ENCODE measurements around the gene AKNAD1. TPM values are rescaled to one million over a fixed set of nuclear protein-coding genes. Genes with fewer than 3 reads are reported as not detected.
A peak's percentile ranks its signal among the peaks of the same experiment; 100 is the strongest.

AKNAD1 gene
- total RNA-seq, 1 donor from 2014 or later, result under 0.01 TPM

DNA sequence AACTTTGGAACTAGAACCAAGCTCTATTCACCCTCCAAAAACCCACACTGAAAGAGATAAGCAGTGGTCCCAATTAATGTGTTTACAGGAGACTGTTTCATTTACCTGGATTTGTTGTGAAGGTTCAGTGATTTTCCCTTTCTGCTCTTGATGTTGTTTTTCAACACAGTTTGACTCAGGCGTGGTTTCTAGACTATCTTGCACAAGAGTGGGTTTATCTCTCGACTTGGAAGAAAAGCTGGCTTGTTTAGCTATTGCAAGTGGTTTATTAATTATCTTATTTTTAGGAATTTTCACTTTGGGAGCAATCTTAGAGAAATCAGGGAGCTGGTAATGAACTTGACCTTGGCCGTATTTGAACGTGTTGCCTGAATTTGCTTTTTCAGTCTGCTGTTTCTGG, 5.3 kb downstream of the AKNAD1 start:
- no peaks in the 10 kb centered on the region for H3K27me3 ChIP-seq (ENCODE audit: control insufficient read depth in 3 of 3, insufficient read depth in 3 of 3, low read length in 3 of 3)
- no peak overlapping the region for H3K4me3 ChIP-seq (ENCODE audit: low read length in 3 of 3)
- H3K9ac ChIP-seq (ENCODE audit: low read depth in 1 of 3, low read length in 3 of 3), result peak overlapping the region in 1 of 3 donors; percentile 23
- H3K9me3 ChIP-seq (ENCODE audit: control insufficient read depth in 3 of 3, low read length in 3 of 3), result no peaks in the 10 kb centered on the region
- no peaks in the 10 kb centered on the region for H3K36me3 ChIP-seq (ENCODE audit: control insufficient read depth in 3 of 3, insufficient read depth in 3 of 3, low read length in 3 of 3)
- H3K27ac ChIP-seq (ENCODE audit: low read depth, low read length), result peak overlapping the region; percentile 36
- H3K4me1 ChIP-seq (ENCODE audit: control insufficient read depth in 3 of 3, insufficient read depth in 3 of 3, low read length in 3 of 3), result no peaks in the 10 kb centered on the region

DNA sequence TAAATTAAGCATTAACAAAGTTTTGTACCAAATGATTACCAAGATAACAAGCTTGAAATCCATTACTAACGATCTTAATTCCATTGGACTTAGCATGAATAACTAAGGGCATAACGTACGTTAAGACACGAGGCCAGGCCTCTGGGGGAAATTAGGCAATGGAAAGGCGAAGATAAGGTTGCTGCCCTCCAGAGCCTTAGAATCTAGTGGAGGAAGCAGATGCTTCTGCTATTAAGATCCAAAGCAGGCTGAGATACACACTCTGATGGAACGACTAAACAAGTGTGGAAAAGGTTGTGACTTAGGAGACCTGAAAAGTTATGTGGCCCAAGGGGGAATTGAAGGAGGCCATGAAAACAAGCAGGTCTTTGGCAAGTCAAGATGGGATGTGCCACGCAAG, 6.0 kb downstream of the AKNAD1 start:
- no peaks in the 10 kb centered on the region for H3K27me3 ChIP-seq (ENCODE audit: control insufficient read depth in 3 of 3, insufficient read depth in 3 of 3, low read length in 3 of 3)
- H3K27ac ChIP-seq (ENCODE audit: low read depth, low read length), result no peak overlapping the region
- H3K9ac ChIP-seq (ENCODE audit: low read depth in 1 of 3, low read length in 3 of 3), result no peak overlapping the region
- H3K4me1 ChIP-seq (ENCODE audit: control insufficient read depth in 3 of 3, insufficient read depth in 3 of 3, low read length in 3 of 3), result no peaks in the 10 kb centered on the region
- no peaks in the 10 kb centered on the region for H3K9me3 ChIP-seq (ENCODE audit: control insufficient read depth in 3 of 3, low read length in 3 of 3)
- H3K36me3 ChIP-seq (ENCODE audit: control insufficient read depth in 3 of 3, insufficient read depth in 3 of 3, low read length in 3 of 3), result no peaks in the 10 kb centered on the region
- H3K4me3 ChIP-seq (ENCODE audit: low read length in 3 of 3), result no peak overlapping the region

DNA sequence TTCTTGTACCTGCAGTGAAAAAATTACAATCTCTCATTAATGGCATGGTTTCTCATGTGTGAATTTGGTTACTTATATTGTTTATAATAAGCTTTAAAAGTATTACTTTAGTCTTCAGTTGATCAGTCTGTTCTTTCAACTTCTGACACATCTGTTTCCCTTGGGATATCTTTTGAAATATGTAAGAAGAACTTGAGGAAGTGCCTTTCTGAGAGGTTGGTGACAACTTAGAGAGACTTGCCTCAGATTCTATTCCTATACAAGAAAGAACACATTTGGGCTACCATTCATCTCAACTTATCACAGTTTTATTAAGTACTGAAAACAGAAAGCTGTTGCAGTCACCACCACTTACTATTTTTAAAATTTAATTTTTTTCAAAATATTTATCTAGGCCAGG, 8.1 kb downstream of the AKNAD1 start:
- H3K9ac ChIP-seq (ENCODE audit: low read depth in 1 of 3, low read length in 3 of 3), result no peak overlapping the region
- H3K27me3 ChIP-seq (ENCODE audit: control insufficient read depth in 3 of 3, insufficient read depth in 3 of 3, low read length in 3 of 3), result no peaks in the 10 kb centered on the region

DNA sequence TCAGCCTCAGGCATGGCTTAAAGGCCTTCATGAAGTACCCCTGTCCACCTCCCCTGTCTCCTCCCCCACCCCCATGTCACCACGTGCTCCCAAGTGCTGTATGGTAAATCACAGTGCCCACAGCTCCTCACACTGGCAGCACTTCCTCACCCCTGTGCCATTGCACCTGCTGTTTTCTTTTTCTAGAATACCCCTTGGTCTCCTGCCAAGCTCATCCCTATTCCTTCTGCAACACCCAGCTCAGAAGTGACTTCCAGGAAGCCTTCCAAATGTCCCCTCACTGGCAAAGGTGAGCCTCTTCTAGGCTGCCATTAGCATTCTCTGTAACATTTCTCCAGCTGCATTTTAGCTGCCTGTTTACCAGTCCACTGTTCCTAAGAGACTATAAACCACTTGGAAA, 9.4 kb downstream of the AKNAD1 start:
- no peak overlapping the region for H3K4me3 ChIP-seq (ENCODE audit: low read length in 3 of 3)
- no peaks in the 10 kb centered on the region for H3K27me3 ChIP-seq (ENCODE audit: control insufficient read depth in 3 of 3, insufficient read depth in 3 of 3, low read length in 3 of 3)
- peaks cover 0 to 2% (median 0%) of the 10 kb centered on the region in 3 donors for H3K4me1 ChIP-seq (ENCODE audit: control insufficient read depth in 3 of 3, insufficient read depth in 3 of 3, low read length in 3 of 3)
- H3K27ac ChIP-seq (ENCODE audit: low read depth, low read length), result no peak overlapping the region
- no peaks in the 10 kb centered on the region for H3K36me3 ChIP-seq (ENCODE audit: control insufficient read depth in 3 of 3, insufficient read depth in 3 of 3, low read length in 3 of 3)
- H3K9ac ChIP-seq (ENCODE audit: low read depth in 1 of 3, low read length in 3 of 3), result no peak overlapping the region
- H3K9me3 ChIP-seq (ENCODE audit: control insufficient read depth in 3 of 3, low read length in 3 of 3), result no peaks in the 10 kb centered on the region

More for the DNA sequence above, 8.1 kb downstream of the AKNAD1 start:
- H3K36me3 ChIP-seq (ENCODE audit: control insufficient read depth in 3 of 3, insufficient read depth in 3 of 3, low read length in 3 of 3), result no peaks in the 10 kb centered on the region
- no peak overlapping the region for H3K4me3 ChIP-seq (ENCODE audit: low read length in 3 of 3)
- H3K27ac ChIP-seq (ENCODE audit: low read depth, low read length), result no peak overlapping the region
- H3K4me1 ChIP-seq (ENCODE audit: control insufficient read depth in 3 of 3, insufficient read depth in 3 of 3, low read length in 3 of 3), result no peaks in the 10 kb centered on the region
- no peaks in the 10 kb centered on the region for H3K9me3 ChIP-seq (ENCODE audit: control insufficient read depth in 3 of 3, low read length in 3 of 3)

DNA sequence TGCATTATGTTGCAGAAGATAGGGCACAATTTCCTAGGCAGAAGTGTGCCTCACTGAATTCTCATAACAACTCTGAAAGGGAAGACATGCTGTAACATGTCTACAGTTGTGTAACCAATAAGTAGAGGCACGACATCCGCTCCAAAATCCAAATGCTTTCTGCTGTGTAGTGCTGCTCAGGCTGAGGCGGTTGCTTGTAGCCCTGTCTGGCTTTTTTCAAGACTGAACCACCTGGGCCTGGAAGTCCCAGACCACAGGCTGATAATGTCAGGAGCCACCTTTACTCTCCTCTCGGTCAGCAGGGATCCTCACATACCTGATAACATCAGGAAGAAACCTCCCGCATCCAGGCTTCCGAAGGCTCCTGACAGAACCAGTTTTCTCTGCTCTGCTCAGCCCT, 10.9 kb downstream of the AKNAD1 start:
- H3K36me3 ChIP-seq (ENCODE audit: control insufficient read depth in 3 of 3, insufficient read depth in 3 of 3, low read length in 3 of 3), result no peaks in the 10 kb centered on the region
- H3K9me3 ChIP-seq (ENCODE audit: control insufficient read depth in 3 of 3, low read length in 3 of 3), result no peaks in the 10 kb centered on the region
- H3K4me3 ChIP-seq (ENCODE audit: low read length in 3 of 3), result no peak overlapping the region
- H3K4me1 ChIP-seq (ENCODE audit: control insufficient read depth in 3 of 3, insufficient read depth in 3 of 3, low read length in 3 of 3), result peaks cover 0 to 4% (median 0%) of the 10 kb centered on the region in 3 donors
- no peak overlapping the region for H3K27ac ChIP-seq (ENCODE audit: low read depth, low read length)
- no peak overlapping the region for H3K9ac ChIP-seq (ENCODE audit: low read depth in 1 of 3, low read length in 3 of 3)
- no peaks in the 10 kb centered on the region for H3K27me3 ChIP-seq (ENCODE audit: control insufficient read depth in 3 of 3, insufficient read depth in 3 of 3, low read length in 3 of 3)

DNA sequence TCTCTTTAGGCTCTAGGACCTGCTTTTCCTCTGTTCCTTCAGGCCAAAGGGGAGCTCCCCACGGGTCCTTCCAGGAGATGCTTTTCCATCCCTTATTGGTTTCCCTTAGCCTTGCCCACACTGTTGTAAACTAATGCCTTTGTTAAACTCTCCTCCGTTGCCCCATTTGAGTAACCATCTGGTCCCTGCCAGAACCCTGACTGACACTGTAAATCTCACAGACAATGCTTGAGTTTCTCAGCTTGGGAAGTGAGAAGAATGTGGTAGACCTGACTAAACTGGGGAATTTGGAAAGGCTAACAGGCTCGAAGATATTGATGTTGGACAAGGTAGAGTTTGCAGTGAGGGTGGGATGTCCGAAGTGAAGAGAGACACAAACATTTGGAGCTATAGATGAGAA, 11.4 kb downstream of the AKNAD1 start:
- Histone ChIP-seq H3K27me3 (ENCODE audit: control insufficient read depth in 3 of 3, insufficient read depth in 3 of 3, low read length in 3 of 3) (no peaks in the 10 kb centered on the region), H3K36me3 (ENCODE audit: control insufficient read depth in 3 of 3, insufficient read depth in 3 of 3, low read length in 3 of 3) (no peaks in the 10 kb centered on the region), H3K4me3 (ENCODE audit: low read length in 3 of 3) (no peak overlapping the region), H3K27ac (ENCODE audit: low read depth, low read length) (no peak overlapping the region), H3K9me3 (ENCODE audit: control insufficient read depth in 3 of 3, low read length in 3 of 3) (no peaks in the 10 kb centered on the region), H3K9ac (ENCODE audit: low read depth in 1 of 3, low read length in 3 of 3) (no peak overlapping the region), H3K4me1 (ENCODE audit: control insufficient read depth in 3 of 3, insufficient read depth in 3 of 3, low read length in 3 of 3) (peaks cover 0 to 4% (median 0%) of the 10 kb centered on the region in 3 donors)

- Histone ChIP-seq H3K36me3 (ENCODE audit: control insufficient read depth in 3 of 3, insufficient read depth in 3 of 3, low read length in 3 of 3) (no peaks in the 10 kb centered on the region), H3K9ac (ENCODE audit: low read depth in 1 of 3, low read length in 3 of 3) (no peak overlapping the region), H3K27me3 (ENCODE audit: control insufficient read depth in 3 of 3, insufficient read depth in 3 of 3, low read length in 3 of 3) (no peaks in the 10 kb centered on the region), H3K27ac (ENCODE audit: low read depth, low read length) (no peak overlapping the region), H3K9me3 (ENCODE audit: control insufficient read depth in 3 of 3, low read length in 3 of 3) (no peaks in the 10 kb centered on the region), H3K4me1 (ENCODE audit: control insufficient read depth in 3 of 3, insufficient read depth in 3 of 3, low read length in 3 of 3) (peaks cover 0 to 4% (median 0%) of the 10 kb centered on the region in 3 donors), H3K4me3 (ENCODE audit: low read length in 3 of 3) (no peak overlapping the region)
These were observed 13.3 kb downstream of the AKNAD1 start for GRCh38 chr1:108843390-108844137.

DNA sequence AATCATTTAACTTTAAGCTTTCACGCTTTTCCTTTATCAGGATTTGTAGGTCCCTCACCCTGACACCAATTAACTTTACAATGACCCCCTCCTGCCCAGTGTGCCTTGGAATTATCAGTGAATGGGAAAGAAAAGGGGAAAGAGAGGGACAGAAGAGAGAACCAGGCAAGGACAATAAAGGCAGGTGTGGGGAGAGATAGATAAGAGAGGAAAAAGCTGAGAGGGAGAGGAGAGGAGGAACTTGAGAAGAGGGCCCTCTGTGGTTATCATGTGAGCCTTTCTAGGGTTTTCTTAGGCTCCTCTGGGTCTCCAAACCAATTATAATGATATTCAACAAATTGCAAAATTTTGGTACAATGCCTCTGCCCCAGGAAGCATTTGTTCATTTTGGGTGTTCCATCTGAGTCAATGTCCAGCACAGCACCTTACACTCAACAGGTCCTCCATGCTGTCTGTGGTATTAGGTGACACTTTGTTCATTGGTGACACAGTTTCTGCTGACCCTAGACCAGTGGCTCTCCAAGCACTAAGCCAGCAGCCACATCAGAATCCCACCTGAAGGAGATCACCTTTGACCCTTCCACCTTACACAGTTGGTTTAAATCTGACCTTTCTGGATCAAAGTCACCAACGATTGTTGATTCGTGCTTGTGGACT, 14.2 kb downstream of the AKNAD1 start:
- Histone ChIP-seq H3K9ac (ENCODE audit: low read depth in 1 of 3, low read length in 3 of 3) (no peak overlapping the region), H3K36me3 (ENCODE audit: control insufficient read depth in 3 of 3, insufficient read depth in 3 of 3, low read length in 3 of 3) (no peaks in the 10 kb centered on the region), H3K27ac (ENCODE audit: low read depth, low read length) (no peak overlapping the region), H3K27me3 (ENCODE audit: control insufficient read depth in 3 of 3, insufficient read depth in 3 of 3, low read length in 3 of 3) (no peaks in the 10 kb centered on the region), H3K4me1 (ENCODE audit: control insufficient read depth in 3 of 3, insufficient read depth in 3 of 3, low read length in 3 of 3) (peaks cover 0 to 4% (median 0%) of the 10 kb centered on the region in 3 donors), H3K9me3 (ENCODE audit: control insufficient read depth in 3 of 3, low read length in 3 of 3) (no peaks in the 10 kb centered on the region), H3K4me3 (ENCODE audit: low read length in 3 of 3) (no peak overlapping the region)

- Histone ChIP-seq H3K27ac (ENCODE audit: low read depth, low read length) (no peak overlapping the region), H3K4me3 (ENCODE audit: low read length in 3 of 3) (no peak overlapping the region), H3K36me3 (ENCODE audit: control insufficient read depth in 3 of 3, insufficient read depth in 3 of 3, low read length in 3 of 3) (no peaks in the 10 kb centered on the region), H3K9me3 (ENCODE audit: control insufficient read depth in 3 of 3, low read length in 3 of 3) (no peaks in the 10 kb centered on the region), H3K9ac (ENCODE audit: low read depth in 1 of 3, low read length in 3 of 3) (no peak overlapping the region), H3K4me1 (ENCODE audit: control insufficient read depth in 3 of 3, insufficient read depth in 3 of 3, low read length in 3 of 3) (peaks cover 0 to 4% (median 0%) of the 10 kb centered on the region in 3 donors), H3K27me3 (ENCODE audit: control insufficient read depth in 3 of 3, insufficient read depth in 3 of 3, low read length in 3 of 3) (no peaks in the 10 kb centered on the region)
These were observed 15.2 kb downstream of the AKNAD1 start for GRCh38 chr1:108841703-108842102.

DNA sequence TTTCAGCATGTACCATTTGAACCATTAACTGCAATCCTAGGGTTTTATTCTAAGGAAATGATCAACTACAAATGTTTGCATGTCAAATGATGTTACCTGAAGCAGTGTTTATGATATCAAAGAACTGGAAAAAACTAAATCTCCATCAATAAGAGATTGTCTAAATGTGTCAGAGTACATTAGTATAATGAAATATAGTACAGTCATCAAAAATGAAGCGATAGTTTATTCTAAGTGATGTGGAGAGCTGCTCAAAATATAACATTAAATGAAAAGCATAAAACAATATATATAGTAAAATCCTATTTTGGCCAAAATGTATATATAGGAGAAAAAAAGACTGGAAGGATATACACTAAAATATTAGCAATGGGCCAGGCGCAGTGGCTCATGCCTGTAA, 24.0 kb downstream of the AKNAD1 start:
- H3K27me3 ChIP-seq (ENCODE audit: control insufficient read depth in 3 of 3, insufficient read depth in 3 of 3, low read length in 3 of 3), result no peaks in the 10 kb centered on the region
- H3K27ac ChIP-seq (ENCODE audit: low read depth, low read length), result no peak overlapping the region
- no peak overlapping the region for H3K4me3 ChIP-seq (ENCODE audit: low read length in 3 of 3)
- H3K4me1 ChIP-seq (ENCODE audit: control insufficient read depth in 3 of 3, insufficient read depth in 3 of 3, low read length in 3 of 3), result peaks cover 24 to 29% (median 26%) of the 10 kb centered on the region in 3 donors
- H3K36me3 ChIP-seq (ENCODE audit: control insufficient read depth in 3 of 3, insufficient read depth in 3 of 3, low read length in 3 of 3), result no peaks in the 10 kb centered on the region
- no peak overlapping the region for H3K9ac ChIP-seq (ENCODE audit: low read depth in 1 of 3, low read length in 3 of 3)
- no peaks in the 10 kb centered on the region for H3K9me3 ChIP-seq (ENCODE audit: control insufficient read depth in 3 of 3, low read length in 3 of 3)
